EH (cell line): ENCODE measurements around the gene SERPINE3.

ENCODE experiments used
- DNase-seq: peaks from one replicate; pipeline ENCODE4 v3.0.0-alpha.2; 2015; ENCODE audit warnings: low read depth

SERPINE3 gene

GRCh38 chr13:51339354-51339753, at the start of gene SERPINE3:
Gene SERPINE3 (plus strand): TSS chr13:51339691. CDS start chr13:51341092, 1,401 bp downstream.
- no peak for DNase-seq

GRCh38 chr13:51291341-51291740, 48.1 kb upstream of the SERPINE3 start:
- no peak for DNase-seq

GRCh38 chr13:51292000-51292565, 47.4 kb upstream of the SERPINE3 start:
- DNase-seq: peak; percentile 40

GRCh38 chr13:51297556-51297955, 41.9 kb upstream of the SERPINE3 start:
- no peak for DNase-seq

GRCh38 chr13:51298812-51299211, 40.7 kb upstream of the SERPINE3 start:
- DNase-seq: peak; percentile 18

GRCh38 chr13:51303063-51303552, 36.4 kb upstream of the SERPINE3 start:
- DNase-seq: no peak

GRCh38 chr13:51303882-51304281, 35.6 kb upstream of the SERPINE3 start:
- no peak for DNase-seq

- DNase-seq: no peak
Observed at GRCh38 chr13:51305271-51305967, 34.1 kb upstream of the SERPINE3 start.

GRCh38 chr13:51308781-51309180, 30.7 kb upstream of the SERPINE3 start:
- no peak for DNase-seq

- no peak for DNase-seq
Observed at GRCh38 chr13:51311231-51311630, 28.3 kb upstream of the SERPINE3 start.

GRCh38 chr13:51311957-51312520, 27.5 kb upstream of the SERPINE3 start:
- no peak for DNase-seq

- DNase-seq: no peak
Observed at GRCh38 chr13:51313619-51314018, 25.9 kb upstream of the SERPINE3 start.

GRCh38 chr13:51317262-51317661, 22.2 kb upstream of the SERPINE3 start:
- peak; percentile 58 for DNase-seq

- DNase-seq: no peak
Observed at GRCh38 chr13:51318015-51318414, 21.5 kb upstream of the SERPINE3 start.

- no peak for DNase-seq
Observed at GRCh38 chr13:51318876-51319275, 20.6 kb upstream of the SERPINE3 start.

- no peak for DNase-seq
Observed at GRCh38 chr13:51321836-51322235, 17.7 kb upstream of the SERPINE3 start.

GRCh38 chr13:51322826-51323225, 16.7 kb upstream of the SERPINE3 start:
- DNase-seq: no peak

GRCh38 chr13:51323824-51324511, 15.5 kb upstream of the SERPINE3 start:
- DNase-seq: no peak

- no peak for DNase-seq
Observed at GRCh38 chr13:51324714-51325420, 14.6 kb upstream of the SERPINE3 start.

- no peak for DNase-seq
Observed at GRCh38 chr13:51325837-51326236, 13.7 kb upstream of the SERPINE3 start.

- DNase-seq: no peak
Observed at GRCh38 chr13:51326777-51327176, 12.7 kb upstream of the SERPINE3 start.

- no peak for DNase-seq
Observed at GRCh38 chr13:51327961-51328360, 11.5 kb upstream of the SERPINE3 start.
